K562 (cell line): Measurements from ENCODE around the gene VPS35. TPM values are rescaled to one million over a fixed set of nuclear protein-coding genes. Genes with fewer than 3 reads are reported as not detected.
A peak's percentile ranks its signal among the peaks of the same experiment; 100 is the strongest.
"Not testable (repeated sequence)": the region's sequence is repeated elsewhere in the genome, so short reads cannot be mapped to it uniquely, and the experiment has no call there.

Experiments
- ATAC-seq: fragments of 200-7000 bp; cut with Tn5 transposase; 3 replicates; pipeline ENCODE4 v1.9.1; 2020; ENCODE audit warnings: moderate library complexity
- BruUV-seq: library from RNA; stranded (reverse); fragments of 400-500 nt; replicated peaks from 2 replicates; lab custom pipeline; 2021; lab: Mats Ljungman, UMichigan
- CTCF ChIA-PET: fragments of 300-600 bp; formaldehyde crosslinking; extraction: SDS; loops from one replicate; lab custom pipeline; 2021; ENCODE audit warnings: low intra/inter-chr PET ratio; lab: Yijun Ruan, JAX
- POLR2A ChIA-PET: fragments of 300-600, 350-650 bp; sonication (Branson Sonifier 250); formaldehyde crosslinking; extraction: SDS; loops from one replicate; lab custom pipeline; 2021; ENCODE audit warnings: antibody characterized with exemption, inconsistent platforms; lab: Yijun Ruan, JAX
- DNase-seq, 4 experiments: peaks; one replicate each; pipeline versions ENCODE4 v3.0.0 to v3.0.0-alpha.2; 2011 to 2018; ENCODE audit warnings: low spot score in 3 of 4, mixed read lengths in 3 of 4; ENCODE audit errors: extremely low read depth in 1 of 4
- FAIRE-seq: peaks from 2 replicates; lab custom pipeline; 2011; peaks lifted over from hg19 to GRCh38; lab: Jason Lieb, UNC
- H2AFZ ChIP-seq: 2 replicates; pipeline ENCODE4 v1.6.0; 2011; ENCODE audit warnings: low read depth, low read length, control low read depth, inconsistent platforms
- H3K27ac ChIP-seq: fragments of 200-600 bp; 3 replicates; pipeline ENCODE4 v1.8.0; 2011; ENCODE audit warnings: low read depth, mild to moderate bottlenecking, control low read depth, inconsistent platforms, low read length, moderate library complexity, mixed read lengths; ENCODE audit errors: extremely low read depth
- H3K27me3 ChIP-seq, 2 experiments: fragments of 300-600 bp in 1 of 2; 2 replicates in 1 of 2; 3 replicates in 1 of 2; pipeline versions ENCODE4 v1.6.0 to v1.8.0; 2011; ENCODE audit warnings: inconsistent platforms in 2 of 2, low read length in 2 of 2, mild to moderate bottlenecking in 1 of 2, mixed read lengths in 1 of 2, moderate library complexity in 1 of 2; ENCODE audit not compliant: control insufficient read depth in 2 of 2, insufficient read depth in 2 of 2
- H3K36me3 ChIP-seq: fragments of 300-600 bp; 3 replicates; pipeline ENCODE4 v1.8.0; 2011; ENCODE audit warnings: mild to moderate bottlenecking, low read length, inconsistent platforms; ENCODE audit not compliant: control insufficient read depth, insufficient read depth
- H3K4me1 ChIP-seq, 2 experiments: fragments of 200-600 bp in 1 of 2; replicated peaks in 1 of 2; 2 replicates in 1 of 2; 3 replicates in 1 of 2; pipeline versions ENCODE4 v1.5.1 to v1.8.0; 2011; ENCODE audit warnings: inconsistent platforms in 2 of 2, low read length in 2 of 2, mild to moderate bottlenecking in 1 of 2, mixed read lengths in 1 of 2, moderate library complexity in 1 of 2; ENCODE audit not compliant: control insufficient read depth in 2 of 2, insufficient read depth in 2 of 2
- H3K4me2 ChIP-seq: 2 replicates; pipeline ENCODE4 v1.6.1; 2011; ENCODE audit warnings: low read length, control low read depth, inconsistent platforms, mixed read lengths; ENCODE audit not compliant: insufficient read depth
- H3K4me3 ChIP-seq: fragments of 200-600 bp; sonication (generic), shearing (Covaris generic); 2 replicates; pipeline ENCODE4 v1.5.1; 2016; ENCODE audit warnings: control low read depth, inconsistent platforms
- H3K79me2 ChIP-seq: fragments of 200-600 bp; 3 replicates; pipeline ENCODE4 v1.8.0; 2011; ENCODE audit warnings: low read length, inconsistent platforms; ENCODE audit not compliant: control insufficient read depth, insufficient read depth
- H3K9ac ChIP-seq, 2 experiments: 2 replicates each; pipeline versions ENCODE4 v1.6.0 to v1.6.1; 2011; ENCODE audit warnings: low read depth in 2 of 2, low read length in 2 of 2, control low read depth in 1 of 2, inconsistent platforms in 1 of 2, mild to moderate bottlenecking in 1 of 2, mixed read lengths in 1 of 2; ENCODE audit not compliant: insufficient read depth in 1 of 2
- H3K9me1 ChIP-seq: one replicate; pipeline ENCODE4 v1.6.0; 2011; ENCODE audit warnings: inconsistent platforms, mild to moderate bottlenecking, low read length, moderate library complexity; ENCODE audit not compliant: control insufficient read depth, insufficient read depth
- H3K9me3 ChIP-seq: replicated peaks from 2 replicates; pipeline ENCODE4 v1.5.1; 2011; ENCODE audit warnings: low read depth, low read length, inconsistent platforms; ENCODE audit not compliant: control insufficient read depth, insufficient read depth
- H4K20me1 ChIP-seq: replicated peaks from 2 replicates; pipeline ENCODE4 v1.6.1; 2011; ENCODE audit warnings: low read length, inconsistent platforms, mixed read lengths; ENCODE audit not compliant: control insufficient read depth, insufficient read depth
- CTCF ChIP-seq, 3 experiments: IDR thresholded peaks in 2 of 3; conservative IDR thresholded peaks in 1 of 3; 2 replicates each; pipeline ENCODE4 v1.5.1; 2011 to 2012; ENCODE audit warnings: low read length in 3 of 3, mild to moderate bottlenecking in 3 of 3, control low read depth in 2 of 3, improper control_type of control experiment in 1 of 3, inconsistent platforms in 1 of 3, low read depth in 1 of 3, mixed read lengths in 1 of 3, moderate library complexity in 1 of 3; ENCODE audit not compliant: insufficient read depth in 2 of 3
- SPI1 ChIP-seq: IDR thresholded peaks from 2 replicates; pipeline ENCODE4 v1.6.1; 2011; ENCODE audit warnings: low read depth, low read length, control low read depth, borderline replicate concordance
- WGBS: fragments of 100-300 bp; shearing (Covaris generic); methylation state at CpG from one replicate; pipeline ENCODE4 v1.1.6; 2016; ENCODE audit warnings: low coverage, mixed read lengths; ENCODE audit not compliant: insufficient coverage; ENCODE audit errors: missing lambda C conversion rate; 5-methylcytosine and 5-hydroxymethylcytosine counted together
- in situ Hi-C: fragments of 300-500 bp; cut with MboI; formaldehyde crosslinking; loops from 4 replicates; pipeline ENCODE4 v1.15.0; 2018; ENCODE audit warnings: inconsistent platforms, mixed read lengths
- intact Hi-C: fragments of 100-400 bp; cut with micrococcal nuclease; formaldehyde crosslinking; loops from 2 replicates; pipeline ENCODE4 v1.14.2; 2022
- polyA plus RNA-seq, 8 experiments: library from polyadenylated mRNA; depleted of rRNA in 4 of 8; stranded (reverse) in 5 of 8; unstranded in 3 of 8; fragments of >200 nt; fragmentation: Nextera tagmentation in 2 of 8; fragmentation: Illumina TruSeq in 1 of 8; extraction: Ambion mirVana in 2 of 8; extraction: Trizol in 1 of 8; gene quantifications; 2 replicates each; pipeline versions ENCODE4 v1.2.1 to v1.2.3, GENCODE V29; 2011 to 2014; ENCODE audit warnings: inconsistent platforms in 1 of 8, missing spikeins in 1 of 8
- total RNA-seq, 7 experiments: library from RNA; depleted of rRNA in 6 of 7; stranded (reverse); fragments of >200 nt in 6 of 7; fragmentation: Illumina TruSeq in 2 of 7; extraction: Trizol in 2 of 7; gene quantifications; 2 replicates each; pipeline versions ENCODE4 v1.2.1 to v1.2.3, GENCODE V29; 2011 to 2021; ENCODE audit warnings: low replicate concordance in 1 of 7

The VPS35 gene
- total and polyA plus RNA-seq, 9 of the 15 experiments (the other 6 are each of a cell fraction or from before 2014, with no cell fraction given), result 32.7 to 131 (median 66.2) TPM

GRCh38 chr16:46623246-46623645 lies 65.7 kb downstream of the VPS35 start:
- H3K4me1 ChIP-seq, H2AFZ ChIP-seq, H3K9ac ChIP-seq, DNase-seq, CTCF ChIA-PET, in situ Hi-C loops, H3K9me1 ChIP-seq, BruUV-seq, H3K27ac ChIP-seq, H3K9me3 ChIP-seq, POLR2A ChIA-PET, intact Hi-C loops, H3K27me3 ChIP-seq, H3K4me2 ChIP-seq, H4K20me1 ChIP-seq, H3K4me3 ChIP-seq: not testable (repeated sequence)
- Histone ChIP-seq H3K36me3 (peaks cover 12% of the 10 kb centered on the region; the same call in 2 of the 3 replicates), H3K79me2 (peaks cover 27% of the 10 kb centered on the region)
- FAIRE-seq, result peak; percentile 83
- WGBS, result 0% methylated on average over 1 of the region's 8 CpGs
- peak; percentile 76 for ATAC-seq
- TF ChIP-seq SPI1 (0 out of 2 replicates have a peak, but pooled peaks have one; percentile 24), CTCF (IDR thresholded peaks at IDR 0.05 in 2 of 3, conservative IDR thresholded peaks at IDR 0.05 in 1 of 3; ENCODE audit: insufficient read depth in 2 of 3, low read depth in 1 of 3, low read length in 3 of 3) (peak in 1 of 3 experiments; percentile 6; a peak in 1 of 6 replicates)
